Natural killer cell (primary cell): ENCODE data around the gene TIMP4. TPM values are rescaled to one million over a fixed set of nuclear protein-coding genes. Genes with fewer than 3 reads are reported as not detected.

Experiments used
- ATAC-seq, 3 donors: fragments of 150-1000 bp in 2 of 3; fragments of 200-7000 bp in 1 of 3; cut with Tn5 transposase; 1 replicate in 1 of 3; 2 replicates in 2 of 3; pipeline ENCODE4 v1.10.0; 2021; ENCODE audit warnings: mild to moderate bottlenecking in 2 of 3, moderate library complexity in 2 of 3
- DNase-seq, 2 donors: peaks; one replicate each; pipeline versions ENCODE4 v3.0.0 to v3.0.0-alpha.2; 2013 to 2021; ENCODE audit warnings: mixed read lengths in 1 of 2
- H3K27ac ChIP-seq: one replicate; pipeline ENCODE4 v1.5.1; 2013; ENCODE audit warnings: mild to moderate bottlenecking, low read length
- H3K27me3 ChIP-seq: one replicate; pipeline ENCODE4 v1.6.1; 2013; ENCODE audit warnings: low read length; ENCODE audit not compliant: control insufficient read depth, insufficient read depth
- H3K36me3 ChIP-seq: one replicate; pipeline ENCODE4 v1.6.1; 2013; ENCODE audit warnings: low read length; ENCODE audit not compliant: control insufficient read depth, insufficient read depth
- H3K4me1 ChIP-seq: one replicate; pipeline ENCODE4 v1.6.1; 2013; ENCODE audit warnings: low read length; ENCODE audit not compliant: control insufficient read depth, insufficient read depth
- H3K4me3 ChIP-seq: one replicate; pipeline ENCODE4 v1.5.1; 2013; ENCODE audit warnings: low read length
- H3K9me3 ChIP-seq: one replicate; pipeline ENCODE4 v1.6.1; 2013; ENCODE audit warnings: low read length; ENCODE audit not compliant: control insufficient read depth, insufficient read depth
- H3K27ac Mint-ChIP-seq, 2 donors: one replicate each; pipeline ENCODE4 v1.8.0; 2022; ENCODE audit warnings: mild to moderate bottlenecking in 2 of 2, mixed read lengths in 2 of 2, moderate library complexity in 1 of 2
- H3K27me3 Mint-ChIP-seq, 2 donors: one replicate each; pipeline ENCODE4 v1.8.0; 2022; ENCODE audit warnings: low read depth in 2 of 2, mixed read lengths in 2 of 2
- H3K36me3 Mint-ChIP-seq: one replicate; pipeline ENCODE4 v1.8.0; 2022; ENCODE audit warnings: mixed read lengths
- H3K4me1 Mint-ChIP-seq, 2 donors: one replicate each; pipeline ENCODE4 v1.8.0; 2022; ENCODE audit warnings: mixed read lengths in 2 of 2
- H3K4me3 Mint-ChIP-seq: one replicate; pipeline ENCODE4 v1.8.0; 2022; ENCODE audit warnings: mild to moderate bottlenecking, moderate library complexity, mixed read lengths
- H3K9me3 Mint-ChIP-seq, 2 donors: one replicate each; pipeline ENCODE4 v1.8.0; 2022; ENCODE audit warnings: mixed read lengths in 2 of 2
- WGBS: methylation state at CpG from one replicate; pipeline ENCODE4 v1.1.7; 2013; ENCODE audit warnings: missing lambda C conversion rate; ENCODE audit not compliant: insufficient coverage; 5-methylcytosine and 5-hydroxymethylcytosine counted together
- intact Hi-C: fragments of 100-400 bp; cut with micrococcal nuclease; formaldehyde crosslinking; loops from one replicate; pipeline ENCODE4 v1.14.2; 2022
- total RNA-seq, 4 donors: library from RNA; stranded (reverse); fragments of 120-200 nt in 1 of 4; gene quantifications; one replicate each; pipeline versions ENCODE4 v1.2.3 to v1.2.4, GENCODE V29; 2013 to 2022
- TF ChIP-seq, protein P1 (sequence below): fragments of 200-600 bp; IDR thresholded peaks from one replicate; pipeline ENCODE4 v1.8.0; 2022; ENCODE audit warnings: antibody characterized with exemption

TIMP4 gene
- total RNA-seq, 3 donors from 2014 or later (not counting 1 experiment from before 2014, with no cell fraction given) = not detected

- H3K9me3 ChIP-seq = no peaks in the 10 kb centered on the region
- Mint-ChIP-seq H3K27me3 (peaks cover 16 to 17% of the 10 kb centered on the region in 2 donors), H3K9me3 (no peaks in the 10 kb centered on the region), H3K4me3 (no peak overlapping the region), H3K4me1 (no peaks in the 10 kb centered on the region), H3K27ac (no peak overlapping the region), H3K36me3 (no peaks in the 10 kb centered on the region)
- ATAC-seq (peak; percentile 59 to 75 (median 74)), DNase-seq (peak; percentile 22 to 71)
- no CpG with 5 or more reads among the region's 3 CpGs for WGBS
- no peak overlapping the region for H3K27ac ChIP-seq
- TF ChIP-seq, protein P1, sequence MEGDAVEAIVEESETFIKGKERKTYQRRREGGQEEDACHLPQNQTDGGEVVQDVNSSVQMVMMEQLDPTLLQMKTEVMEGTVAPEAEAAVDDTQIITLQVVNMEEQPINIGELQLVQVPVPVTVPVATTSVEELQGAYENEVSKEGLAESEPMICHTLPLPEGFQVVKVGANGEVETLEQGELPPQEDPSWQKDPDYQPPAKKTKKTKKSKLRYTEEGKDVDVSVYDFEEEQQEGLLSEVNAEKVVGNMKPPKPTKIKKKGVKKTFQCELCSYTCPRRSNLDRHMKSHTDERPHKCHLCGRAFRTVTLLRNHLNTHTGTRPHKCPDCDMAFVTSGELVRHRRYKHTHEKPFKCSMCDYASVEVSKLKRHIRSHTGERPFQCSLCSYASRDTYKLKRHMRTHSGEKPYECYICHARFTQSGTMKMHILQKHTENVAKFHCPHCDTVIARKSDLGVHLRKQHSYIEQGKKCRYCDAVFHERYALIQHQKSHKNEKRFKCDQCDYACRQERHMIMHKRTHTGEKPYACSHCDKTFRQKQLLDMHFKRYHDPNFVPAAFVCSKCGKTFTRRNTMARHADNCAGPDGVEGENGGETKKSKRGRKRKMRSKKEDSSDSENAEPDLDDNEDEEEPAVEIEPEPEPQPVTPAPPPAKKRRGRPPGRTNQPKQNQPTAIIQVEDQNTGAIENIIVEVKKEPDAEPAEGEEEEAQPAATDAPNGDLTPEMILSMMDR = peak; percentile 47
- intact Hi-C loops = loop anchor here (10.0 kb wide), 2 partner anchors 590 to 760 kb away; no protein-coding TSS in a partner anchor
- no peaks in the 10 kb centered on the region for H3K4me1 ChIP-seq
- no peaks in the 10 kb centered on the region for H3K27me3 ChIP-seq
- H3K36me3 ChIP-seq = no peaks in the 10 kb centered on the region
- no peak overlapping the region for H3K4me3 ChIP-seq
Measured at GRCh38 chr3:12135029-12135657, 23.6 kb downstream of the TIMP4 start.

GRCh38 chr3:12132881-12133280 is 25.8 kb downstream of the TIMP4 start:
- Histone ChIP-seq H3K9me3 (no peaks in the 10 kb centered on the region), H3K4me3 (no peak overlapping the region), H3K27ac (no peak overlapping the region), H3K36me3 (no peaks in the 10 kb centered on the region), H3K4me1 (no peaks in the 10 kb centered on the region), H3K27me3 (no peaks in the 10 kb centered on the region)
- no peak overlapping the region for H3K4me3 Mint-ChIP-seq
- ATAC-seq = no peak
- H3K9me3 Mint-ChIP-seq = no peaks in the 10 kb centered on the region
- H3K36me3 Mint-ChIP-seq = no peaks in the 10 kb centered on the region
- H3K4me1 Mint-ChIP-seq = no peaks in the 10 kb centered on the region
- peaks cover 12 to 17% of the 10 kb centered on the region in 2 donors for H3K27me3 Mint-ChIP-seq
- 56% methylated on average over 1 of the region's 1 CpG for WGBS
- TF ChIP-seq, protein P1 = no peak
- H3K27ac Mint-ChIP-seq = no peak overlapping the region
- intact Hi-C loops = loop anchor here (10.0 kb wide), 2 partner anchors 592 to 762 kb away; no protein-coding TSS in a partner anchor
- DNase-seq = no peak

GRCh38 chr3:12131351-12132090 is 27.2 kb downstream of the TIMP4 start:
- ATAC-seq = no peak
- Mint-ChIP-seq H3K27ac (no peak overlapping the region), H3K4me1 (no peaks in the 10 kb centered on the region), H3K36me3 (no peaks in the 10 kb centered on the region), H3K9me3 (no peaks in the 10 kb centered on the region), H3K4me3 (no peak overlapping the region), H3K27me3 (peaks cover 12 to 17% of the 10 kb centered on the region in 2 donors)
- Histone ChIP-seq H3K36me3 (no peaks in the 10 kb centered on the region), H3K4me3 (no peak overlapping the region), H3K27me3 (no peaks in the 10 kb centered on the region), H3K9me3 (no peaks in the 10 kb centered on the region), H3K4me1 (no peaks in the 10 kb centered on the region), H3K27ac (no peak overlapping the region)
- no peak for DNase-seq
- TF ChIP-seq, protein P1 = no peak
- 87% methylated on average over 2 of the region's 3 CpGs for WGBS
- intact Hi-C loops = loop anchor here (10.0 kb wide), 2 partner anchors 593 to 763 kb away; no protein-coding TSS in a partner anchor
